G401.6 (cell line): Measurements from ENCODE around the gene ST8SIA1.

Experiments used
- FAIRE-seq: peaks from 2 replicates; lab custom pipeline; 2012; peaks lifted over from hg19 to GRCh38; lab: Jason Lieb, UNC

Gene ST8SIA1

DNA sequence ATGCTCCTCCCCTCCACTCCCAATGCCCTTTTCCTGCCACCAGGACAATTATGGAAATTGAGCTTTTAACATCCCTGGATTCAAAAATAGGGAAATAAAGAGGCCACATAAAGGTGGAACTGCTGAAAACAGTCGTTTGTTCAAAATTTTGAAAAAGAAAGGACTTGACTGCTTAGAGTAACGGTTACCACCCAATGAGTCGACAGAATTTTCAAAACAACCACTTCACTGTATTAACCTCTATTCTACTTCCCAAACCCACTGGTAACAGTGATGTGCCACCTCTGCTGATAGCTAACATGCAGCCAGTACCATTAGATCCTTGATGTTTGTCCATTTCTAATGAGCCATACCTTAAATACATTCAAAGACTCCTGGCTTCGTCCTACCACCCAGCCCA lies 4.9 kb downstream of the ST8SIA1 start:
- FAIRE-seq, result no peak

GRCh38 chr12:22325218-22325617 lies 9.3 kb downstream of the ST8SIA1 start:
- no peak for FAIRE-seq

DNA sequence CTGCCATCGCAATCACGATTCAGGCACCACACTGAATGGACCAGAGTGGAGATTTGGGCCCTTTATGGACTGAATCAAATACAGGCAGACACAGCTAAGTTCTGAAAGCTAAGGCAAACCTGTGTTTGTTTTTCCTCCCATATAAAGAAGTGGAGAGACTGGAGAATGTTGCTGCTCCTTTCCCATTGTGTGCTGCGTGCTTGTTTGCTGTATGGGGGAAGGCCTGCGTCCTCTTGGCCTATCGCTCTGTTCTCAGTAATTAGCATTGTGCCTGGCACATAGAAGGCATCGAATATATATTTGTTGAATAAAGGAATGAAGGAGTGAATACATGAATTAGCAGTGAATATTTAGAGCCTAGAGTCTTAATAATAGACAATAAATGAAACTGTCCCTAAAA lies 12.4 kb downstream of the ST8SIA1 start:
- FAIRE-seq, result no peak

DNA sequence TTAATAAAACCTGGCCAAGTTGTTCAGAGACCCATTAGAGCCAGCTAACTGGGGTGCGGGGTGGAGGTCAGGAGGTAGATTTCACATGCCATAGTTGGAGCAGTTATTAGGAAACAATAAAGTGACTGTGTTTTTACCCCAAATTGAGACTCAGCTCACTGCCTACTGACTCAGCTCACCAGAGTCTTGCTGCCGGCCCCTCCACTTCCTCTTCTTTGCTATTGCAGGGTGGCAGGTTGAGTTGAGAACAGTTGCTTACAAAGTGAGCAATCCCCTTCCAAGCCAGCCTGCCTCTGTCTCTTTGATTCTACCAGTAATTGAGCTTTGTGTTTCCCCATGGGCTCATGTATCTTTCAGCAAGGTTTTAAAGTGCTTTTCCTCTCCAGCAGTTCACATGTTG lies 12.9 kb downstream of the ST8SIA1 start:
- FAIRE-seq, result no peak

- no peak for FAIRE-seq
Observed at GRCh38 chr12:22321018-22321605, 13.4 kb downstream of the ST8SIA1 start.

- FAIRE-seq, result no peak
Observed at GRCh38 chr12:22318108-22318737, 16.3 kb downstream of the ST8SIA1 start.

DNA sequence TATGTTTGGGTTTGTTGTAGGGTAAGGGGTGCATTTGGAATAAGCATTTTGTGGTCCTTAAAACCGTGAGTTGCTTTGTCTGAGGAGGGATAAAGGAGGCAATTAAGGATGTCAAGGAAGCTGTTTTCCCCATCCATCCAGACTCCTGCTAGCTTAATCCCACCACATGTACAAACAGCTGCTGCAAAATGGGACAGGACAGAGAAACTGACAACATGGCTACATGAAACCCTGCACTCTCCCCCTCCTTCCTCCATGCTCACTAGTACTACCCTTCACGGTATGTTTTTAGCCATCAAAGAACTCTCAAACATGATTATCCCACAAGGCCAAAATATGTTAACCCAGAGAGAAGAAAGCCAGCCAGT lies 20.6 kb downstream of the ST8SIA1 start:
- FAIRE-seq, result no peak

GRCh38 chr12:22313286-22313962 lies 21.1 kb downstream of the ST8SIA1 start:
- FAIRE-seq, result no peak

DNA sequence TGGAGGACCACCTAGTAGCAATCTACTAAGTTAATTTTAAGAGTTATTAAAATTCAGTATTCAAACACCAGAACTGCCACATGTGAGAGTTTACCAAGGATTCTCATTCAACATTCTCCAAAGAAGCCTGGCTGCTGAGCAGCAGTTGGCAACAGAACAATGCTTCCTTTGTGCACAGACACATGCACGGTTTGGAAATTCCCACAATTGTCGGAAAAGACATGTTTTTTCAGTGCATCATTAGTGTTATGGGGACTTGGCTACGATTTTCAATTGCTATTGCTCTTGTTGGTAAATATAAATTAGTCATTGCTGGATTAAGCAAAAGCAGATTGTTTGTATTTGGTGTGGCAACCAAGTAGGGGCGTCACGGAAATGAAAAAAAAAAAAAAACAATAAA lies 22.2 kb downstream of the ST8SIA1 start:
- no peak for FAIRE-seq

DNA sequence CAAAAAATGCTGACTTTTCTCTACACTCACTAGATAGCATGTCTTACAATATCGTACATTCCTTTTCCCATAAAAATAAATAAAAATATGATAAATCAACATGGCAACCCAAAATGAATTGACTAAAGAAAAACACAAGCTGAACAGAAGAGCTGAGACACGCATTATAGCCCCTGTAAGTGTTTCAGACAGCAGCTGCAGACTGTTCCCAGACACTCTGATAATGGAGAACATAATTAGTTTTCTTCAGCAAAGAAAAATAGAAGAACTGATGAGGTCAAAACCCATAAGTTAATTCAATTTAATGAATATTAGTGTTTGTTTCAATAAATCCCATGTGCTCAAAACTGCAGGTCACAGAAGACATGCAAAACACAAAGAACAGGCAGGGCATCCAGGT lies 23.8 kb downstream of the ST8SIA1 start:
- no peak for FAIRE-seq

DNA sequence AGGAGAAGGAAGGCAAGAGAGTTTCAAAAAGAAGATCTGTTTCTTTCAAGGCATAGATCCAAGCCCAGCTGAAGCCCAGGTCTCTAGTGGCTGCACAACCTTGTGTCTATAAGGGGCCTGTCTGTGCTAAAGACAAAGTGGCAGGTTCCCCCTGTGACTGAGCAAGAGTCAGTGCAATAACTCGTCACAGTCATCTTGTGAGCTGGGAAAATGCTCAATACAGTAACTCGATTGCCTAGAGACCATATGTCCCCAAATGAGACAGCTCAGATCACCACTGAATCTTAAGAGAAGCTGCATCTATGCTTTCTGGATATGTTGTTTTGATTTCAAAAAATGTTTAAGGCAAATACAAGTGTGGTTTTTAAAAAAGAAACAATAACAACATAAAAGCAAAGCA lies 24.2 kb downstream of the ST8SIA1 start:
- no peak for FAIRE-seq

DNA sequence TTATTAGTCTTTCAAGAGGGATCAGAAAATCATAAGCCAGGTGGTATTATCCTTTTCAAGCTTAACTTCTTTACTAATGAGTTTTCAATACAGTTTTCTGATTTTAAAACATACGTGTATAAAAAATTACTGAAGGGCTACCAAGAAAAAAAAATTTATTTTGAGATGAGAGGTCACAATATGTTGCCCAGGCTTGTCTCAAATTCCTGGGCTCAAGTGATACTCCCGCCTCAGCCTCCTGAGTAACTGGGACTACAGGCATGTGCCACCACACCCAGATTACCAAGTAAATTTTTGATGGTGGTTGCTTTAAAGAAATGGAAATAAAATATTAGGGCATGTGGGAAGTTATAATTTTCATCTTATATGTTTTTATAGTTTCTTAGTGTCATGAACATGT lies 26.7 kb downstream of the ST8SIA1 start:
- FAIRE-seq, result no peak

DNA sequence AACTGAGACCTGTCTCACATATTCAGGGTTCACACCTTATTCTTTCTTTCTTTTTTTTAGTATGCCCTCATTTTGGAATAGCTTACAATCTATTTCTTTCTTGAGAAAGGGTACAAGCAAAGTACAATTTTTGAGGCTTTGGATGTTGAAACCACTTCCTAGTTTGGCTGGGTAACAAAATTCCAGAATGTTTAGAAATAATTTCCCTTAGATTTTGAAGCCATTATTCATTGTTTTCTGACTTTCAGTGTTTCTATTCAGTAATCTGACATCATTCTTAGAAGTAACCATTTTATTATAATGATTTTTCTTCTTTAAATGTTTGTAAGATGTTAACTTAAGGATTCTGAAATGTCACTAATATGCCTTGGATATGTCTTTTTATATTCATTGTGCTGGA lies 28.2 kb downstream of the ST8SIA1 start:
- no peak for FAIRE-seq

DNA sequence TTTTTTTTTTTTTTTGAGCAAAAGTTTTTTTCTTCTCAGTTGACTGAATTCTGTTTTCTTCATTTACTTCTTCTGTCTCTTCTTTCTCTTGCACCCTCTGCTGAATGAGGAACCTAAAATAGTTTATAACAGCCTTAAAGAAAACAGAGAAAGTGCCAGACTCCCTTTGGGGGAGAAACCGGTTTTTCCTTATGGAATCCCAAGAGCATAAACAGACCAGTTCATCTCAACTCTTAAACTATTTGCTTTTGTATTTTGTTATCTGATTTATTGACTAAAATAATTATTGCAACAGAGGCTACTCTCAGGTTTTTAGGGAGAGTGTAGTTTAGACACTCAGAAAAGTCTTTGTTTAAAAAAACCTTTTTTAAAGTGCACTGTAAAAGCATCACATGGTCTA lies 30.2 kb downstream of the ST8SIA1 start:
- no peak for FAIRE-seq

- no peak for FAIRE-seq
Observed at GRCh38 chr12:22299294-22299912, 35.1 kb downstream of the ST8SIA1 start.

DNA sequence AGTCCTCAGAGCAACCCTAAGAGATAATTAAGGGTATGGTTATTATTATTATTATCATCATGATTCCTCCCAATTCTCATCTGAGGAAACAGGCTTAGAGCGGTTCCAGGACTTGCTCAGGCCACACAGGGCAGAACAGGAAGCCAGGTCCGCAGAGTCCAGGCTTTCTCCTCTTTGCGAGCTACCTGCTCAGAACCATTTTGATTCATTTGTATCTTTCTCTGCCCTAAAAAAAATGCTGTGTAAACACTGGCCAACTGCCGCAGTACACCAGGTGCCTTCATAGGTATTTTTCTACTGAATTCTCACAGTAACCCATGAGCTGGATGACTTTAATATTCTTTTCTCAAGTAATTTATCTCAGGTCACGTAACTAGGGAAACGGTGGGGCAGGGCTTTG lies 45.3 kb downstream of the ST8SIA1 start:
- FAIRE-seq, result no peak

DNA sequence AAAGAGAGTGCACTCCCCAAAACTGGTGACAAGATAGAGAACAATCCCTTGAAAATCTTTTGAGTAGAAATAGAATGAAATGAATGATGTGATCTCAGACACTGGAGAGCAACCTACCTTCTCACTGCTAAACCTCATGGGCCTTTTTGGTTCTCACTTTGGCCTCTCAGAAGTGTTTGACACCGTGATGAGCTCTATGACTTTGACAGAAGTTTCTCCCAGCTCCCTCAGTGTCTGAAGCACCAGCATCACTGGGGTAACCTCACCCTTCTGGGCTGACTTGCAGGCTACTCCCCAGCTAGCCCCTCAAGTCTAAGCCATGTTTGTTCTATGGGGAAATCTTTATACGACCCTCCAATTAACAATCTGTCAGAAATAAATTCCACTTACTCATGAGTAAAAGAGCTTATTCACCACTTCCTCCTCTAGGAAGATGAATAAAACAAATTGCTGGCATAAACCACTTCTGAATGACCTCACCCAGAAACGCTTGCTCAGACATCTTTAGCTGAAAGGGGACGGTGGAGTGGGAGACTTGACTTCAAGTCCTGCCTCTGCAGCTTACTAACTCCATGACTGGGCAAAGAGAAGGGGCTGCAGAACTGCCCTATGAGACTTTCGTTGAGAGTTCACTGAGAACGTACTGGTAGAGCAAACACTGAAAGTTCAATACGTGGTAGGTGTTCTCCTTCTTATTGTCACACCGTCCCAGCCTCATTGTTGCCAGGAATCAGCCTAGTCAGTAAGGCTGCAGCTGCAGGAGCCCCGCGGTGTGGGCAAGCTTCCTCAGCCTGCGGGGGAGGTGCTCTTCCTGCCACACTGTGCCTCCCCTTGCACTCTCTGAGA lies 46.5 kb downstream of the ST8SIA1 start:
- no peak for FAIRE-seq

DNA sequence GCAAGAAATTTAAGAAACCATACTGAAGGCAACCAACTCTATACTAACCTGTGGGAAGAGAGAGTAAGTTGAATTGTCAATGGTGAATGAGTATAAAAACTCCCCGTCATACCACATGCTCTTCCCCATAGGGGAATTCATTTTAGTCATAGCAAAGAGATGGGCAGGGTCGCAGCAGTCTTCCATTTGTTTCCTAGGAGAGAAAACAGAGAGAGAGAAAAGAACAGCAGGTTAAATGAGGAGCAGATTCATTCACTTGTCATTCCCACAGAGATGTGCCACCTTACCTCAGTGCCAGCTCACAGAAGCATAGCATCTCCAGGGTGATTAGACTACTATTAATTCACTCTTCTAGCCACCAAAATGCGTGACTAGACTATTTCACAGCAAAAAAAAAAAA lies 47.4 kb downstream of the ST8SIA1 start:
- FAIRE-seq, result no peak

- FAIRE-seq, result no peak
Observed at GRCh38 chr12:22286569-22286968, 47.9 kb downstream of the ST8SIA1 start.

DNA sequence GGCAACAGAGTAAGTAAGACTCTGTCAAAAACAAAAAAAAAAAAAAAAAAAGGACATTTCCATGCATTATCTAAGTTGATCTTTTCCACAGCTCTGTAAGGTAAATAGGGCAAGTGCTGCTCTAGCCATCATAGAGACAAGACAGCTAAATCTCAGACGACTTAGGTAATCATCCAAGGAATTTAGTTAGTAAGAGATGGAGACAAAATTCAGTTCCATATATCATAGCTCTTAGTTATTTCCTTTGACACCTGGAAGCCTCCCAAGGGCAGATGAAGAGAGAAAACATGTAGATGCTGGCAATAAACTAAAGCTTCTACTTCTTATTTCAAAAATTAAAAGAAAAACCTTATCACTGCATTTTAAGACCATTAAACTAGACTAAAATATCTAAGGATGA lies 48.7 kb downstream of the ST8SIA1 start:
- no peak for FAIRE-seq

DNA sequence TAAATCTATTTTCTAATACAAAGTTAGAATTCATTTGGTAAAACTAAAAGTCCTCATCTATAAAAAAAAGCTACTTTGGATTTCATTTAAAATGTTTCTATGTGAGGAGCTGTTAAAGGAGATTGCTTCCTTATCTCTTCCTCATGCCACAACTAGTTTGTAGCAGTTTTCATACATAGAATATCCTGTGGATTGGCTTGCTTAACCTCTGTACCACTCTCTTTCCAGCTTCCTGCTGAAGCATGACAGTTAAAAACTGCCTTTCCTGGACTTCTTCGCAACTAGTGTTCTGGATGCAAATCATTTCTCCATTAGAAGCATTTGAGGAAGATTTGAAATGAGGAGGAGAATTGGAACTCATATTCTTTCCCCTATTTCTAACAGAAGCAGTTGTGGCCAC lies 49.6 kb downstream of the ST8SIA1 start:
- FAIRE-seq, result no peak

- no peak for FAIRE-seq
Observed at GRCh38 chr12:22283508-22283907, 51.0 kb downstream of the ST8SIA1 start.

GRCh38 chr12:22283006-22283506 lies 51.5 kb downstream of the ST8SIA1 start:
- no peak for FAIRE-seq
